Measurements from ENCODE around the gene LCN15.

Gene LCN15

DNA sequence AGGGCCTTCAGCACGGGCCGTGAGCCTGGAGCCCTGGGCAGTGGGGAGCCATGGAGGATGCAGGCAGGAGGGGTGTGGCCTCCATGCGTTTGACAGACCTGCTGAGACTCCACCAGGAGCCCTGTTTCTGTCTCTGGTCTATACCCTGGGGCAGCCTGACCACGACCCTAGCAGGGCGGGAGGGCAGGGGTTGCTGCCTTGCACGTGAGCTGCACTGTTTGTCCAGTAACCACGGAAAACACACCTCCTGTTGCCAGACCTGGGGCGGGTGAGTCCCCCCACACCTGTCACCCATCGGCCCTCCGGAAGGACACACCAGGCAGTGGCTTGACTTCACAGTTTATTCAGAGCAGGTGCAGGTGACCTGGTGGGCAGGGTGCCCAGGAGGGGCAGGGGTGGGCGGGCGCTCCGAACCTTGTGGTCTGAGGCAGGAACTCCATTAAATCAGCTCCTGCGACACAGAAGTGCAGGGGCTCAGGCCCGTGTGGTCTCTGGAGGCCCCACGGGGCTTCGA, 10.2 kb downstream of the LCN15 start:
- DNase-seq: no peak

DNA sequence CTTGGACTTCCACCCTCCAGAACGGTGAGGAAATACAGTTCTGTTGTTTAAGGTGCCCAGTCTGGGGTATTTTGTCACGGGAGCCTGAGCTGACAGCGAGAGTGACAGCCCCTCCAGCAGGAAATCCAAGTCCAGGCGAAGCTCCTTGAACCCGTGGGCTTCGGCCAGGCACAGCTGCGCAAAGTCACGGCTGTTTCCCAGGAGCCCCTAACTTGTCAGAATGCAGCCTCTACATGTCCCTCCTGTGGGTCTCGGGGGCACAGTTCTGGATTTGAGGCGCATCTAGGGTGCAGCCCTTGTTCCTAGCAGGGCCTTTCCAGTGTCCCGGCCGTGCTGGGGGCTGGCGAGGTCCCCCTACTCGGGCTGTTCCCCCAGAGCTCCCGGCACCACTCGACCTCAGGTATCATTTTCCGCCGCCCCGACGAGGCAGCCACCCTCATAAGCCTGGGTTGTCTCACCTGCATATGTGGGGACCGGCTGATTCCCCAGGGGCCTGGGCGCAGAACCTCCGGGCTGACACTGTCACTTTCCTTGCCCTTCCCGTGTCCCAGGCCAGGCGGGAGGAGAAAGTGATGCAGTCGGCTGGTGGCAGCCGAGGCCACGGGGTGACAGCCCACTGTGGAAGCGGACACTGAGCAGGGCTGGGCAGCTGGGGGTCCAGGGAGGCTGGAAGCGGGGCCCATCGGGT, 10.8 kb downstream of the LCN15 start:
- DNase-seq: no peak

DNA sequence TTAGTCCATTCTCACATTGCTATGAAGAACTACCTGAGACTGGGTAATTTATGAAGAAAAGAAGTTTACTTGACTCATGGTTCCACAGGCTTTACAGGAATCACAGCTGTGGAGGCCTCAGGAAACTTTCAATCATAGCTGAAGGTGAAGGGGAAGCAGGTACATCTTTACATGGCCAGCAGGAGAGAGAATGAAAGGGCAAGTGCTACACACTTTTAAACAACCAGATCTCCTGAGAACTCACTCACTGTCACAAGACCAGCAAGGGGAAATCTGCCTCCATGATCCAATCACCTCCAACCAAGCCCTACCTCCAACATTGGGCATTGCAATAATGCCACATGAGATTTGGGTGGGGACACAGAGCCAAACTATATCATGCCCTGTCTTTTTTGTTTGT, 12.5 kb downstream of the LCN15 start:
- no peak for DNase-seq

GRCh38 chr9:136751244-136751643, 13.1 kb downstream of the LCN15 start:
- DNase-seq: no peak

DNA sequence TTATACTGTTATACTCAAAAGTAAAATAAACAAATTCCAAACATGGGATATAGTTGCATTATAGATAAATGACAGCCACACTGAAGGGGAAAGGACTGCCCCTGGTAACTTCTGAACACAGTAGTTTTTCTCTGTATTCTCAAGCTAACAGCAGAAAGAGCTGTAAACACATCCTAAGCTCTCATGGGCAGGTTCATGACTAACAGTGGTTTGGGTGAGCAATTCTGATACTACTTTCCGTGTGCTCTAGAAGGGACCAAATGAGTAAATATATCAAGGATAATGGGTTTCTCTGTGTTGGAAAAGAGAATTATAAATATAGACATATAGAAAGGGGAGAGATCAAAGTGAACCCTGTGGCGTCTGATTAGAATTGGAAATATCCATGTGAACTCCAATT, 13.8 kb downstream of the LCN15 start:
- no peak for DNase-seq

DNA sequence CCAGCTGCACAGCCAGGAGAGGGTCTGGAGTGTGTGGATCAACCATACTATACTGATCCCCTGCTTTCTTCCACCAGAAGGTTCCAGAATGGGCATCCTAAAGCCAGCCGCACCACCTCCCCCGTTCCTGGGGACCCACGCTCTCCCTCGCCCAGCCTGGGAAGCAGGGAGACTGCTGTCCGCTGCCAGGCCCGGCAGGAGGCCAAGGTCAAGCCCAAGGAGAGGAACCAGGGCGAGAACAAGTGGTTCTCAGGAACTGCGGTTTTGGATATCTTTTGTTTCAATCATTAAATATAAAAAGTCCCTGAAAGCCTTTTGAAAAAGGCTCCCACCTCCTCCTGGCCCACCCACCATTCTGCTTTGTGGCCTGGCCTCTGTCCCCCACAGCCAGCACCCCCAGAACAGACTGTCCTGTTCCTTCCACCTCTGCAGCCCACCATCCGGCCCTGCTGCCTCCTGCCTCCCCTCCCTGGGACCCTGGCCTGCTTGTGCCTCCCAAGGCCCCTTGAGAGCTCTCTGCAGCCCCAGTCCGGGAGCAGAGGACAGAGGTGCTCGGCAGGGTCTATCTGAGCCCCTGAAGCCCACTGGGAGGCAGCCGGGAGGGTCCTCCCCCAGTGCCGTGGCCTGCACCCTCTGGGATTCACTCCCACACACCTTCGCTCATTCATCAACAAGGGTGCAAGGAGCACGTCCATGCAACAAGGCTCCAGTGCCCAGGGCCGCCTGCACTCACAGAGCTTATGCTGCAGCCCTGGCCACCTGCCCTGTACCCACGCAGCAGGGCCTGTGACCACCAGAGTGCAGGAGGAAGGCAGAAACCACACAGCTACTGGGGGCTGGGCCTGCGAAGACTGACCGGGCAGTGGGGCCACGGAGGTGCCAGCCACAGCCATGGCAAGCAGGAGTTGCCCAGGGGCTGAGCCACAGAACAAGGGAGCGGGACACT, 15.4 kb downstream of the LCN15 start:
- no peak for DNase-seq

DNA sequence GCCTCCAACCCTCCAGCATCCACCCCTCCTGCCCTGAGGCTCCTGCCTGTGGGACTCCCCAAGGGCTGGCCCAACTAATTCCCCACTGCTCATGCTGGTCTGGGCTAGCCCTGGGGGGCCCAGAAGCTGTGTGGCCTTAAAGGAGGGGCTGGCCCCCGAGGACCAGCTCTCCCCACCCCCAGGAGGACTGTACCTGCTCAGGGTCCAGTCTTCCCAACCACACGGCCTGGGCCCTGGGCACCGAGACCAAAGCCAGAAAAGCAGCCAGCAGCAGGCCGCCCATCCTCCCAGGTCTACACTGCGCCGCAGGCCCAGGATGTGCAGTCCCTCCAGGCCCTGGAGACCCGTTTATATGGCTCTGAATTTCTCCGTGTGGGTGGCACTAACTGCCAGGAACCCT, 16.1 kb downstream of the LCN15 start, which contains the start of gene LCN6:
LCN6 (minus strand) TSS at position 325 of the 400 bp plus-strand sequence; CDS start at position 283, 42 bp downstream.
- no peak for DNase-seq

DNA sequence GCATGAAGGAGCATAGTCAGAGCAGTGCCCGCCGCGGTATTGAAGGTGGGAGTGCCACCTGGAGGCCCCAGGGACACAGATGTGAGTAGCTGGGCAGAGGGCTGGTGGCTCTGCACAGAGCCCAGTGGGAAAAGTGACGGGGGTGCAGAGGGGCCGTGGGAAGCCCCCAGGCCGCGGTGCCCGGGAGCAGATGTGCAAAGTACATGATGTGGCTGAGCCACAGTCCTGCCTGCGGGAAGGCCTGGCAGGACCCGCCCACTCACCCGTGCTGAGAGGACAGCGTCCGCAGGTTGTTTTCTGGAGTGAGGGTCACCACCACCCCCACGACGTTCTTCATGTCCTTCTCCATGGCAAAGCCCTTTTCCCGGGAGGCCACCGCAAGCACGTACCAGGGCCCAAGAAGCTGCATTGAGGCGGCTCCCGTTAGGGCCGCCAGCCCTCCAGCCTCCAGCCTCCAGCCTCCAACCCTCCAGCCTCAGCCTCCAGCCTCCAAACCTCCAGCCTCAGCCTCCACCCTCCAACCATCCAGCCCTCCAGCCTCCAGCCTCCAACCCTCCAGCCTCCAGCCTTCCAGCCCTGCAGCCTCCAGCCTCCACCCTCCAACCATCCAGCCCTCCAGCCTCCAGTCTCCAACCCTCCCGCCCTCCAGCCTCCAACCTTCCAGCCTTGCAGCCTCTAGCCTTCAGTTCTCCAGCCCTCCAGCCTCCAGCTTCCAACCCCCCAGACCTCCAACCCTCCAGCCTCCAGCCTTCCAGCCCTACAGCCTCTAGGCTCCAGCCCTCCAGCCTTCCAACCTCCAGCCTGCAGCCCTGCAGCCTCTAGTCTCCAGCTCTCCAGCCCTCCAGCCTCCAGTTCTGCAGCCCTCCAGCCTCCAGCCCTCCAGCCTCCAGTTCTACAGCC, 16.9 kb downstream of the LCN15 start:
- no peak for DNase-seq

- DNase-seq: no peak
These were observed 17.7 kb downstream of the LCN15 start for GRCh38 chr9:136746621-136747020.

GRCh38 chr9:136746155-136746490, 18.2 kb downstream of the LCN15 start:
- no peak for DNase-seq

GRCh38 chr9:136745389-136746154, 18.7 kb downstream of the LCN15 start:
- no peak for DNase-seq

DNA sequence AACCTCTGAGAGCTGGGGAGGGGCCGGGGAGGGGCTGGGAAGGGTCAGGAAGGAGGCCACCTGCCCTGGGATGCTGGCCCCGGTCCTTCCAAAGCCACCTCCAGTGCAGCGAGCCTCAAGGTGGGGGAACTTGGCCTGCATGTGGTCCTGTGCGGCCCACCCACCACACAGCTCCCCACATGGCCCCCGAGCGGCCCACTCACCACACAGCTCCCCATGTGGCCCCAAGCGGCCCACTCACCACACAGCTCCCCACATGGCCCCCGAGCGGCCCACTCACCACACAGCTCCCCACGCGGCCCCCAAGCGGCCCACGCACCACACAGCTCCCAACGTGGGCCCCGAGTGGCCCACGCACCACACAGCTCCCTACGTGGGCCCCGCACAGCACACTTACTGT, 19.5 kb downstream of the LCN15 start:
- no peak for DNase-seq

GRCh38 chr9:136743639-136744211, 20.6 kb downstream of the LCN15 start:
- DNase-seq: no peak

- no peak for DNase-seq
These were observed 21.5 kb downstream of the LCN15 start, which contains the start of gene LCN10 for GRCh38 chr9:136742591-136743391. LCN10 (minus strand) TSS chr9:136742940; CDS start chr9:136742903, 37 bp downstream.

- no peak for DNase-seq
These were observed 22.3 kb downstream of the LCN15 start for GRCh38 chr9:136741883-136742571.

- DNase-seq: no peak
These were observed 23.1 kb downstream of the LCN15 start for GRCh38 chr9:136740971-136741882.

DNA sequence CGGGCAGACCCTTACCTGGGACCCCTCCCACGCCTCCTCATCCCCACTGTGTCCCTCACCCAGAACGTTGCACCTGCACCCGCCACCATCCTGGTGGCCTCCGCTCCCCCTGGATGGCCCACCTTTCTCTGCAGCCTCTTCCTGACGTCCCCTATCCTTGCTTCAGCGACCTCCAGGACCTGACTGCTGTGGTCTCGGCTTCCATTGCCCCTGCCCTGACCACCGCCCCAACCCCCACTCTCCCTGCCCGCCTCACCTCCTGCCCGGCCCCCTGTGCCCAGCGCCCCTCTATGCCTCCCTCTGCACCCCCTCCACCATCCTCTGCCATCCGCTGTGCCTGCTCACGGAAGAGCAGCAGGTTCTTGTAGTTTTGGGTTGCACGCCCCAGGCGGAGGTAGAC, 23.8 kb downstream of the LCN15 start:
- no peak for DNase-seq

DNA sequence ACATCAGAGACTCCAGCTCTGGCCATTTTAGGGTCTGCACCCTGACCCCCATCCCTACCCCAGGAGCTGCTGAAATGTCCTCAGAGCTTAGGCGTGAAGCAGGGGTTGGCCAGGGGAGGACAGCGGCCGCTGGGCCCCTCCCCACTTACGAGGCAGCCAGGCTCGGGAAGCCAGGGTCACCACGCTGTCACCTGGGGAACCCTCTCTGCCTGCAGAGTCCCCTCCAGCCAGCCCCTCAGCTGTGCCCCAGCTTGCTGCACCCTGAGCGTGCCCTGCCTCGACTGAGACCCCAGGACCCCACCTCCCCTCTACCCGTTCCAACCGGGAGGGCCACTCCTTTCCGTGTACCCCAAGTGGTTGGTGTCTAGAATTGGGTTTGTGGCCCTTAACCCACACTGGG, 24.2 kb downstream of the LCN15 start:
- DNase-seq: no peak

DNA sequence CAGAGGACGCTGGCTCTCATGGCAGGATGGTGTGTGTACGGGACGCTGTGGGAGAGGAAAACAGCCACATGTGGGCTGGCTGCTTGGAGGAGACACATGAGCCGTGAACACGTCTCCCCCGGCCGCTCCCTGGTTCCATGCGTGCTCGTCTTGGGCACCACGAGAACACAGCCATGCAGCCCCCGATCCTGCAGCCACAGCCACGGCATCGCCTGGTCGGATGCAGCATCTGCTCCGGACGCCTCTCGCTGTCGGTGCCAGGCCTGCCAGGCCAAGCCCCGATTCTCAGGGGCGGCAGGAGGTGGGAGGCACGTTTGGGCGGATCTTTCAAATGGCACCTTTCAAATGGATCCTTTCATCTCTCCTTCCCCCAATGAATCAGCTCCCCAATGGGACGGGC, 24.8 kb downstream of the LCN15 start:
- DNase-seq: no peak

Measured in NCI-H1694 treated with DMSO at 0.1 percent for 48 hours (cell line).